Mesothelial cell of epicardium (in vitro differentiated cells): ENCODE results near the gene SERINC5. TPM values are rescaled to one million over a fixed set of nuclear protein-coding genes. Genes with fewer than 3 reads are reported as not detected.
A peak's percentile ranks its signal among the peaks of the same experiment; 100 is the strongest.
"Not testable (repeated sequence)": the region's sequence is repeated elsewhere in the genome, so short reads cannot be mapped to it uniquely, and the experiment has no call there.

Experiments used
- DNase-seq, 2 experiments: peaks; one replicate each; pipeline ENCODE4 v3.0.0; 2021; ENCODE audit warnings: low spot score in 2 of 2; ENCODE audit not compliant: unreplicated experiment in 2 of 2
- H3K27ac Mint-ChIP-seq: 2 replicates; pipeline ENCODE4 v1.8.0; 2021; ENCODE audit warnings: mixed read lengths
- H3K27me3 Mint-ChIP-seq: 2 replicates; pipeline ENCODE4 v1.8.0; 2021; ENCODE audit warnings: low read depth, mixed read lengths
- H3K36me3 Mint-ChIP-seq: 2 replicates; pipeline ENCODE4 v1.8.0; 2021; ENCODE audit warnings: mixed read lengths
- H3K4me1 Mint-ChIP-seq: 2 replicates; pipeline ENCODE4 v1.8.0; 2021; ENCODE audit warnings: mixed read lengths
- H3K4me3 Mint-ChIP-seq: 2 replicates; pipeline ENCODE4 v1.8.0; 2021; ENCODE audit warnings: mild to moderate bottlenecking, moderate library complexity, mixed read lengths
- H3K9me3 Mint-ChIP-seq: 2 replicates; pipeline ENCODE4 v1.8.0; 2021; ENCODE audit warnings: mixed read lengths
- CTCF ChIP-seq: fragments of 200-600 bp; sonication (generic); IDR thresholded peaks from one replicate; pipeline ENCODE4 v1.5.0; 2021; ENCODE audit warnings: antibody characterized with exemption; ENCODE audit not compliant: unreplicated experiment
- total RNA-seq: library from RNA; stranded (reverse); gene quantifications from 3 replicates; pipeline ENCODE4 v1.2.1, GENCODE V29; 2021

SERINC5 gene
- total RNA-seq, 1 donor from 2014 or later, result 89.5 TPM

- no peak for DNase-seq
- peaks cover 76% of the 10 kb centered on the region for H3K4me1 Mint-ChIP-seq
- no peaks in the 10 kb centered on the region for H3K9me3 Mint-ChIP-seq
- H3K4me3 Mint-ChIP-seq, result no peak overlapping the region
- peaks cover 6% of the 10 kb centered on the region for H3K36me3 Mint-ChIP-seq
- no peaks in the 10 kb centered on the region for H3K27me3 Mint-ChIP-seq
- TF ChIP-seq CTCF, result no peak
- peak overlapping the region; percentile 93 for H3K27ac Mint-ChIP-seq
Measured at GRCh38 chr5:80191397-80191796, 64.5 kb downstream of the SERINC5 start.

- Mint-ChIP-seq H3K4me1 (peaks cover 77% of the 10 kb centered on the region), H3K9me3 (no peaks in the 10 kb centered on the region), H3K27me3 (no peaks in the 10 kb centered on the region), H3K4me3 (no peak overlapping the region), H3K36me3 (peaks cover 2% of the 10 kb centered on the region), H3K27ac (peak overlapping the region; percentile 85)
- no peak for TF ChIP-seq CTCF
- no peak for DNase-seq
Measured at GRCh38 chr5:80190960-80191359, 64.9 kb downstream of the SERINC5 start.

GRCh38 chr5:80189701-80190100 is 66.1 kb downstream of the SERINC5 start:
- H3K27me3 Mint-ChIP-seq, result no peaks in the 10 kb centered on the region
- no peaks in the 10 kb centered on the region for H3K9me3 Mint-ChIP-seq
- H3K27ac Mint-ChIP-seq, result peak overlapping the region; percentile 82
- no peak for DNase-seq
- peaks cover 83% of the 10 kb centered on the region for H3K4me1 Mint-ChIP-seq
- no peaks in the 10 kb centered on the region for H3K36me3 Mint-ChIP-seq
- no peak for TF ChIP-seq CTCF
- H3K4me3 Mint-ChIP-seq, result no peak overlapping the region

- Mint-ChIP-seq H3K4me1 (peaks cover 84% of the 10 kb centered on the region), H3K27ac (peak overlapping the region; percentile 82), H3K4me3 (peak overlapping the region; percentile 38), H3K36me3 (no peaks in the 10 kb centered on the region), H3K27me3 (no peaks in the 10 kb centered on the region), H3K9me3 (no peaks in the 10 kb centered on the region)
- no peak for DNase-seq
- TF ChIP-seq CTCF, result no peak
Measured at GRCh38 chr5:80189201-80189600, 66.6 kb downstream of the SERINC5 start.

- peak overlapping the region; percentile 95 for H3K27ac Mint-ChIP-seq
- H3K36me3 Mint-ChIP-seq, result no peaks in the 10 kb centered on the region
- peaks cover 84% of the 10 kb centered on the region for H3K4me1 Mint-ChIP-seq
- no peak for TF ChIP-seq CTCF
- H3K27me3 Mint-ChIP-seq, result no peaks in the 10 kb centered on the region
- H3K9me3 Mint-ChIP-seq, result no peaks in the 10 kb centered on the region
- peak overlapping the region; percentile 7 for H3K4me3 Mint-ChIP-seq
- no peak for DNase-seq
Measured at GRCh38 chr5:80187421-80188090, 68.3 kb downstream of the SERINC5 start.

GRCh38 chr5:80185535-80185934 is 70.3 kb downstream of the SERINC5 start:
- not testable (repeated sequence) for H3K36me3 Mint-ChIP-seq

More at GRCh38 chr5:80185535-80185934, 70.3 kb downstream of the SERINC5 start:
- not testable (repeated sequence) for DNase-seq, H3K4me3 Mint-ChIP-seq, H3K9me3 Mint-ChIP-seq, H3K27me3 Mint-ChIP-seq
- peaks cover 87% of the 10 kb centered on the region for H3K4me1 Mint-ChIP-seq
- peak overlapping the region; percentile 88 for H3K27ac Mint-ChIP-seq
